ENCODE data around the gene ZFPM1. TPM values are rescaled to one million over a fixed set of nuclear protein-coding genes. Genes with fewer than 3 reads are reported as not detected.

ZFPM1 gene
- total RNA-seq, 2 experiments from 2014 or later = 2.1 to 14.2 TPM

DNA sequence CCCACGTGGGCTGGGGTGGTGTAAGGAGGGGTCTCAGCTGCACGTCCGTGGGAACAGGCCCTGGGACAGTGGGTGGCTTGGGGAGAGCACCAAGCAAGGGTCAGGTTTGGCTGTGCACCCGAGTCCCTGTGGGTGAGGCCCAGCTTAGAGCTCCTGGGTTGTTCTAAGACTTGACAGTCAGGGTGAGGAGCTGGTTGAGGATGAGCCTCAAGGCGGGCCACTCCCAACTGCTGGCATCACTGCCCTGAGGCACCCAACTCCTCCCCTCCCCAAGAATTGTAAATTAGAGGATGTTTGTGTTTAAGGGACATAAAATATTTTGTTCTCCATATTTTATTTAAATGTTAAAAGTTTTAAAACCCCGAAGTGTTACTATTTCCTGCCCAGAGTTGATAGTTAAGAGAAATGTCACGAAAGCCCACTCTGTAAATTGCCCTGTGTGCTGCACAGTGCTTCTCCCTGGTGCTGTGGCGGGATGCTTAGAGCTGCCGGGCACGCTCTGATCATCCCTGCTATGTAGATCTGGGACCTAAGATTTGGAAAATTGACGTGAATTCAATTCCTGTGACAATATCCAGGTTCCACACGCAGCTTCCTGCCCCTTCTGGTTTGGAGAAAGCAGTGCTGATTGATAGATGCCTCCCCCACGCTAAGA lies 133.0 kb downstream of the ZFPM1 start:
- Histone ChIP-seq H2AFZ (ENCODE audit: low read length) (no peak overlapping the region), H3K4me3 (ENCODE audit: low read depth, low read length, poor library complexity, severe bottlenecking) (no peak overlapping the region), H3K36me3 (ENCODE audit: insufficient read depth, low read length) (peaks cover 90% of the 10 kb centered on the region), H3K79me2 (ENCODE audit: insufficient read depth, low read depth, low read length) (peaks cover 7% of the 10 kb centered on the region; the same call in 1 of the 2 replicates), H3K4me1 (ENCODE audit: insufficient read depth, low read length, poor library complexity, severe bottlenecking) (no peaks in the 10 kb centered on the region), H4K20me1 (ENCODE audit: insufficient read depth, low read length) (no peaks in the 10 kb centered on the region), H3K27ac (ENCODE audit: low read depth, low read length, poor library complexity, severe bottlenecking) (no peak overlapping the region), H3K4me2 (ENCODE audit: low read length) (no peak overlapping the region), H3K9me3 (ENCODE audit: low read length) (no peaks in the 10 kb centered on the region), H3K9me2 (ENCODE audit: insufficient read depth, low read length) (no peaks in the 10 kb centered on the region)
- BruUV-seq (replicated peaks) = no TSS peak
- POLR2A ChIA-PET = no interaction called here
- CTCF ChIA-PET (ENCODE audit: unreplicated experiment) = no interaction called here
- TF ChIP-seq, protein P1, sequence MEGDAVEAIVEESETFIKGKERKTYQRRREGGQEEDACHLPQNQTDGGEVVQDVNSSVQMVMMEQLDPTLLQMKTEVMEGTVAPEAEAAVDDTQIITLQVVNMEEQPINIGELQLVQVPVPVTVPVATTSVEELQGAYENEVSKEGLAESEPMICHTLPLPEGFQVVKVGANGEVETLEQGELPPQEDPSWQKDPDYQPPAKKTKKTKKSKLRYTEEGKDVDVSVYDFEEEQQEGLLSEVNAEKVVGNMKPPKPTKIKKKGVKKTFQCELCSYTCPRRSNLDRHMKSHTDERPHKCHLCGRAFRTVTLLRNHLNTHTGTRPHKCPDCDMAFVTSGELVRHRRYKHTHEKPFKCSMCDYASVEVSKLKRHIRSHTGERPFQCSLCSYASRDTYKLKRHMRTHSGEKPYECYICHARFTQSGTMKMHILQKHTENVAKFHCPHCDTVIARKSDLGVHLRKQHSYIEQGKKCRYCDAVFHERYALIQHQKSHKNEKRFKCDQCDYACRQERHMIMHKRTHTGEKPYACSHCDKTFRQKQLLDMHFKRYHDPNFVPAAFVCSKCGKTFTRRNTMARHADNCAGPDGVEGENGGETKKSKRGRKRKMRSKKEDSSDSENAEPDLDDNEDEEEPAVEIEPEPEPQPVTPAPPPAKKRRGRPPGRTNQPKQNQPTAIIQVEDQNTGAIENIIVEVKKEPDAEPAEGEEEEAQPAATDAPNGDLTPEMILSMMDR (conservative IDR thresholded peaks at IDR 0.05; ENCODE audit: low read length) = no peak
- TF ChIP-seq EZH2phosphoT487 (IDR thresholded peaks at IDR 0.05; ENCODE audit: borderline replicate concordance, low read depth, low read length) = no peak
- intact Hi-C loops (cut with micrococcal nuclease; ENCODE audit: unreplicated experiment) = no loop called here
- no peak for DNase-seq (ENCODE audit: low spot score)

Small RNA genes lying within 50 kb of the gene (microRNA-seq; reads per million reads assigned to microRNA genes)
- 2.3 reads per million for gene MIR5189 (ENCODE audit: borderline replicate concordance)

Small RNA genes lying within 50 kb of the gene (small RNA-seq; reads per million reads assigned to genes)
- gene MIR5189 = not detected

Other genes with a start within 250 kb of the ZFPM1 start
- under 0.01 TPM in 1 of 2 replicates, not detected in the other for gene ZNF469, start 70.3 kb upstream of the ZFPM1 start, total RNA-seq (2014; rRNA removed; shearing (Covaris generic))
- gene ZNF469, start 70.3 kb upstream of the ZFPM1 start, total RNA-seq (2022) = 0.02 TPM in 1 of 2 replicates, not detected in the other
- 22.2 and 26.6 TPM in 2 replicates for gene ZC3H18, start 117.1 kb downstream of the ZFPM1 start, total RNA-seq (2014; rRNA removed; shearing (Covaris generic))
- 72.1 and 79.0 TPM in 2 replicates for gene ZC3H18, start 117.1 kb downstream of the ZFPM1 start, total RNA-seq (2022)
- not detected in 2 replicates for gene IL17C, start 185.3 kb downstream of the ZFPM1 start, total RNA-seq (2014; rRNA removed; shearing (Covaris generic))
- 0.50 and 0.86 TPM in 2 replicates for gene IL17C, start 185.3 kb downstream of the ZFPM1 start, total RNA-seq (2022)
- 601 and 647 TPM in 2 replicates for gene CYBA, start 197.8 kb downstream of the ZFPM1 start, total RNA-seq (2014; rRNA removed; shearing (Covaris generic))
- gene CYBA, start 197.8 kb downstream of the ZFPM1 start, total RNA-seq (2022) = 315 and 359 TPM in 2 replicates
- 65.6 and 74.4 TPM in 2 replicates for gene MVD, start 209.8 kb downstream of the ZFPM1 start, total RNA-seq (2014; rRNA removed; shearing (Covaris generic))
- 136 and 158 TPM in 2 replicates for gene MVD, start 209.8 kb downstream of the ZFPM1 start, total RNA-seq (2022)
- gene SNAI3, start 233.2 kb downstream of the ZFPM1 start, total RNA-seq (2014; rRNA removed; shearing (Covaris generic)) = 2.4 and 3.1 TPM in 2 replicates
- 1.6 and 3.3 TPM in 2 replicates for gene SNAI3, start 233.2 kb downstream of the ZFPM1 start, total RNA-seq (2022)

Measured in OCI-LY7 (cell line).